ENCODE data around the gene RPA3. TPM values are rescaled to one million over a fixed set of nuclear protein-coding genes. Genes with fewer than 3 reads are reported as not detected.

The RPA3 gene
- total RNA-seq, 4 donors from 2014 or later = 10.6 to 21.0 (median 14.1) TPM

GRCh38 chr7:7673240-7673550 is 45.2 kb downstream of the RPA3 start:
- TF ChIP-seq CTCF (IDR thresholded peaks at IDR 0.05) (no peak), POLR2A (IDR thresholded peaks at IDR 0.05) (no peak), EP300 (IDR thresholded peaks at IDR 0.05) (no peak), POLR2AphosphoS5 (IDR thresholded peaks at IDR 0.05) (no peak)
- peaks cover 0 to 18% of the 10 kb centered on the region in 2 donors for H3K36me3 ChIP-seq
- H3K9me3 ChIP-seq = no peaks in the 10 kb centered on the region
- H3K27ac ChIP-seq = no peak overlapping the region
- WGBS, 2 donors (ENCODE audit: low coverage in 1 of 2) = 60 to 72% methylated on average over 2 of the region's 2 CpGs
- no peaks in the 10 kb centered on the region for H3K4me1 ChIP-seq
- H3K4me3 ChIP-seq = no peak overlapping the region
- H3K27me3 ChIP-seq = no peaks in the 10 kb centered on the region
- no peak for ATAC-seq

GRCh38 chr7:7672545-7673239 is 45.7 kb downstream of the RPA3 start:
- H3K27me3 ChIP-seq = no peaks in the 10 kb centered on the region
- TF ChIP-seq POLR2A (IDR thresholded peaks at IDR 0.05) (no peak), CTCF (IDR thresholded peaks at IDR 0.05) (no peak), POLR2AphosphoS5 (IDR thresholded peaks at IDR 0.05) (no peak), EP300 (IDR thresholded peaks at IDR 0.05) (no peak)
- H3K9me3 ChIP-seq = no peaks in the 10 kb centered on the region
- WGBS, 2 donors (ENCODE audit: low coverage in 1 of 2) = 77 to 78% methylated on average over 5 to 6 of the region's 6 CpGs
- no peak overlapping the region for H3K27ac ChIP-seq
- no peaks in the 10 kb centered on the region for H3K4me1 ChIP-seq
- H3K36me3 ChIP-seq = peaks cover 0 to 18% of the 10 kb centered on the region in 2 donors
- H3K4me3 ChIP-seq = no peak overlapping the region
- no peak for ATAC-seq

- no peak overlapping the region for H3K27ac ChIP-seq
- H3K36me3 ChIP-seq = peaks cover 0 to 18% of the 10 kb centered on the region in 2 donors
- 52 to 56% methylated on average over 3 of the region's 3 CpGs for WGBS, 2 donors (ENCODE audit: low coverage in 1 of 2)
- H3K4me3 ChIP-seq = no peak overlapping the region
- H3K9me3 ChIP-seq = no peaks in the 10 kb centered on the region
- no peaks in the 10 kb centered on the region for H3K4me1 ChIP-seq
- H3K27me3 ChIP-seq = no peaks in the 10 kb centered on the region
- TF ChIP-seq EP300 (IDR thresholded peaks at IDR 0.05) (no peak), CTCF (IDR thresholded peaks at IDR 0.05) (no peak), POLR2A (IDR thresholded peaks at IDR 0.05) (no peak), POLR2AphosphoS5 (IDR thresholded peaks at IDR 0.05) (no peak)
- ATAC-seq = no peak
Measured at GRCh38 chr7:7671361-7671760, 47.0 kb downstream of the RPA3 start.

- H3K4me3 ChIP-seq = no peak overlapping the region
- H3K27me3 ChIP-seq = no peaks in the 10 kb centered on the region
- no peak overlapping the region for H3K27ac ChIP-seq
- WGBS, 2 donors (ENCODE audit: low coverage in 1 of 2) = 95% methylated on average over 3 of the region's 3 CpGs
- ATAC-seq = no peak
- TF ChIP-seq POLR2AphosphoS5 (IDR thresholded peaks at IDR 0.05) (no peak), EP300 (IDR thresholded peaks at IDR 0.05) (no peak), POLR2A (IDR thresholded peaks at IDR 0.05) (no peak), CTCF (IDR thresholded peaks at IDR 0.05) (no peak)
- H3K9me3 ChIP-seq = no peaks in the 10 kb centered on the region
- H3K36me3 ChIP-seq = peaks cover 0 to 9% of the 10 kb centered on the region in 2 donors
- no peaks in the 10 kb centered on the region for H3K4me1 ChIP-seq
Measured at GRCh38 chr7:7670490-7670889, 47.9 kb downstream of the RPA3 start.

- Histone ChIP-seq H3K36me3 (no peaks in the 10 kb centered on the region), H3K9me3 (no peaks in the 10 kb centered on the region), H3K27ac (no peak overlapping the region), H3K4me3 (no peak overlapping the region), H3K27me3 (no peaks in the 10 kb centered on the region), H3K4me1 (no peaks in the 10 kb centered on the region)
- no peak for ATAC-seq
- 89 to 100% methylated on average over 1 of the region's 1 CpG for WGBS, 2 donors (ENCODE audit: low coverage in 1 of 2)
- TF ChIP-seq CTCF (IDR thresholded peaks at IDR 0.05) = no peak
- no peak for TF ChIP-seq POLR2AphosphoS5 (IDR thresholded peaks at IDR 0.05)
- TF ChIP-seq POLR2A (IDR thresholded peaks at IDR 0.05) = no peak
- TF ChIP-seq EP300 (IDR thresholded peaks at IDR 0.05) = no peak
Measured at GRCh38 chr7:7668706-7669105, 49.7 kb downstream of the RPA3 start.

Data from gastroesophageal sphincter (tissue), 4 donors.